ENCODE measurements around the gene ZDHHC8.

The ZDHHC8 gene, protein sequence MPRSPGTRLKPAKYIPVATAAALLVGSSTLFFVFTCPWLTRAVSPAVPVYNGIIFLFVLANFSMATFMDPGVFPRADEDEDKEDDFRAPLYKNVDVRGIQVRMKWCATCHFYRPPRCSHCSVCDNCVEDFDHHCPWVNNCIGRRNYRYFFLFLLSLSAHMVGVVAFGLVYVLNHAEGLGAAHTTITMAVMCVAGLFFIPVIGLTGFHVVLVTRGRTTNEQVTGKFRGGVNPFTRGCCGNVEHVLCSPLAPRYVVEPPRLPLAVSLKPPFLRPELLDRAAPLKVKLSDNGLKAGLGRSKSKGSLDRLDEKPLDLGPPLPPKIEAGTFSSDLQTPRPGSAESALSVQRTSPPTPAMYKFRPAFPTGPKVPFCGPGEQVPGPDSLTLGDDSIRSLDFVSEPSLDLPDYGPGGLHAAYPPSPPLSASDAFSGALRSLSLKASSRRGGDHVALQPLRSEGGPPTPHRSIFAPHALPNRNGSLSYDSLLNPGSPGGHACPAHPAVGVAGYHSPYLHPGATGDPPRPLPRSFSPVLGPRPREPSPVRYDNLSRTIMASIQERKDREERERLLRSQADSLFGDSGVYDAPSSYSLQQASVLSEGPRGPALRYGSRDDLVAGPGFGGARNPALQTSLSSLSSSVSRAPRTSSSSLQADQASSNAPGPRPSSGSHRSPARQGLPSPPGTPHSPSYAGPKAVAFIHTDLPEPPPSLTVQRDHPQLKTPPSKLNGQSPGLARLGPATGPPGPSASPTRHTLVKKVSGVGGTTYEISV

DNA sequence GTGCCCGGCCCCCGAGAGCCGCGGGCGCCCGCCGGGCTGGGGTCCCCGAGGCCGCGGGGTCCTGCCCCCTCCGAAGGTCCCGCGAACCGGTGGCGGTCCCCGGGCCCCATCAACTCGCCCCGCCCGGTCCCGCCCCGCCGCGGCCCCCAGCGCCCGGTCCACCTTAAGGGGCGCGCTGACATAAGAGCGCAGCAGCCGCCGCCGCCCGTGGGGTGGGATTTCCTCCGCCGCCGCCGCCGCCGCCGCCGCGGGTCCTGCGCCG lies at the start of gene ZDHHC8:
TSS of gene ZDHHC8 (plus strand) at position 208 of the 262 bp plus-strand sequence. CDS start 144 bp downstream, outside the sequence.
- peaks cover 16% of the 10 kb centered on the region; the same call in 1 of the 2 replicates for H3K36me3 ChIP-seq (ENCODE audit: insufficient read depth, low read length)
- no peak for TF ChIP-seq POLR2AphosphoS5 (IDR thresholded peaks at IDR 0.05; ENCODE audit: borderline replicate concordance, low read depth, low read length)
- TF ChIP-seq FOXP2 (optimal IDR thresholded peaks at IDR 0.05; ENCODE audit: control extremely low read depth, extremely low read length, insufficient read depth) = no peak
- no peak for TF ChIP-seq EZH2 (IDR thresholded peaks at IDR 0.05)
- H3K9me3 ChIP-seq (ENCODE audit: low read depth, low read length) = no peaks in the 10 kb centered on the region
- no peak for DNase-seq (ENCODE audit: low read depth, low spot score)
- peak within 1 kb of the TSS; percentile 83 for H3K4me3 ChIP-seq
- H3K27ac ChIP-seq = no peak within 1 kb of the TSS
- peak within 1 kb of the TSS; percentile 72 for H3K9ac ChIP-seq (ENCODE audit: insufficient read length)

DNA sequence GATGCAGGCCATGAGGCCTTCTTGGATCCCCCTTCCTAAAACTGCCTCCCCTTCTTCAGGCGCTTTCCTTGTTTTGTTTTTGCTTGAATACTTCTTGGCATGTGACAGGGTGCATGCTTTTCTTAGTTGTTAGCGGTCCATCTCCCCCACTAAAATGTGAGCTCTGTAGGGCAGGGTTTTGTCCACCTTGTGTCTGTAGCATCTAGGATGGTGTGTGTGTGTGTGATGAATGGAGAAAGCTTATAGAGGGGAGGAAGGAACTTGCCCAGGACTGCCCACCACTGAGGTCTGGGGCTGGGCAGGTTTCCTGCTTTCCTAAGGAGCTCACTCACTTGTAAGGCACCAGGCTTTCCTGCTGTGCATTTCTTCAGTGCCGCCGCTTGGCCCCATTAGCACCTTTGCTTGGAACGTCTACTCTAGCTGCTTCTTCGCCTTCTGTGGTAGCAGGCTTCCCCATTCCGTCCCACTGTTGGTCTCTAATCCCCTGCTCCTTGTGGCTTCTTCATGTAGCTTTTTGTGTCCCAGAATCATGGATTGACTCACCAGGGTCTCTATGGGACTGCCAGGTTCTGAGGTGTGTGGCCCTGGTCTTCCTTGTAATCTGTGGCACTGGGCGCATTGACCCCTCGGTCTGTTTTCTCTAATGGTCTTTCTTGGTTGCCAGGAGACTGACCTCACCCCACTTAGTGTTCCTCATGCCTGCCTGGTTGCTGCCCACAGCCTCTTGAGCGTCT lies 48.3 kb upstream of the ZDHHC8 start:
- Histone ChIP-seq H3K9ac (ENCODE audit: insufficient read length) (peak overlapping the region; percentile 55), H3K27ac (no peak overlapping the region), H3K9me3 (ENCODE audit: low read depth, low read length) (no peaks in the 10 kb centered on the region), H3K36me3 (ENCODE audit: insufficient read depth, low read length) (peaks cover 36% of the 10 kb centered on the region), H3K4me3 (peak overlapping the region; percentile 8; the same call in 1 of the 2 replicates)
- DNase-seq (ENCODE audit: low read depth, low spot score) = no peak
- TF ChIP-seq POLR2AphosphoS5 (IDR thresholded peaks at IDR 0.05; ENCODE audit: borderline replicate concordance, low read depth, low read length) = no peak
- no peak for TF ChIP-seq EZH2 (IDR thresholded peaks at IDR 0.05)
- no peak for TF ChIP-seq FOXP2 (optimal IDR thresholded peaks at IDR 0.05; ENCODE audit: control extremely low read depth, extremely low read length, insufficient read depth)

DNA sequence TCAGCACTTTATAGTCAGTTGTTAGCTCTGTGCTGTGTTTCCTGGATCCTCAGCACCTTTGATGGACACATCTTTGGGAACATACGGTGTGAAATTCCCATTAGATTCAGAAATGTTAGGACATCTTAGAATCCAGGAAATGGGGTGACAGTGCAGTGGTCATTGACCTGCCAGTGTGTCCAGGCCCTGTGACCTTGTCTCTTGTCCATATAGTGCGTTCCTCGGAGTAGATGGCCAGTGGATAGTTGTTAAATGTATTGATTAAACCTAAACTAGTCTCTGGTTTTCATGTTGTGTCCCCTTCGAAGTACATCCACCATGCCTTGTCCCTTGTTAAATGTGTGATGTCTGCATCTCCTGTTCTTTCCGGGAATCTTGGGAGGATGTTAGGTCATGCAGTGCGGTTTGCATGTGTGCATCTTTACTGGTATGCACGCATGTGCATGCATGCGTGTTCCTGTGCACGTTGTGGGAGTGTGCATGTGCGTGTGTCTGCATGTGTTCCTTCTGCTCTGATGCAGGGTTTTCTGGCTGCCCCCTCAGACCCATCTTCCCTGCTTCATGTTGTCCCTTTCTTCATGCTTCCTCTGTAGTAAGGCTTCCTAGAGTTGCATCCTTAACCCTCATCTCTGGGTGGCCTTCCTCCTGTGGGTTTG lies 47.6 kb upstream of the ZDHHC8 start:
- no peak for TF ChIP-seq POLR2AphosphoS5 (IDR thresholded peaks at IDR 0.05; ENCODE audit: borderline replicate concordance, low read depth, low read length)
- TF ChIP-seq EZH2 (IDR thresholded peaks at IDR 0.05) = no peak
- TF ChIP-seq FOXP2 (optimal IDR thresholded peaks at IDR 0.05; ENCODE audit: control extremely low read depth, extremely low read length, insufficient read depth) = no peak
- peaks cover 43% of the 10 kb centered on the region for H3K36me3 ChIP-seq (ENCODE audit: insufficient read depth, low read length)
- H3K4me3 ChIP-seq = no peak overlapping the region
- DNase-seq (ENCODE audit: low read depth, low spot score) = no peak
- peak overlapping the region; percentile 55 for H3K9ac ChIP-seq (ENCODE audit: insufficient read length)
- H3K9me3 ChIP-seq (ENCODE audit: low read depth, low read length) = no peaks in the 10 kb centered on the region
- H3K27ac ChIP-seq = no peak overlapping the region

DNA sequence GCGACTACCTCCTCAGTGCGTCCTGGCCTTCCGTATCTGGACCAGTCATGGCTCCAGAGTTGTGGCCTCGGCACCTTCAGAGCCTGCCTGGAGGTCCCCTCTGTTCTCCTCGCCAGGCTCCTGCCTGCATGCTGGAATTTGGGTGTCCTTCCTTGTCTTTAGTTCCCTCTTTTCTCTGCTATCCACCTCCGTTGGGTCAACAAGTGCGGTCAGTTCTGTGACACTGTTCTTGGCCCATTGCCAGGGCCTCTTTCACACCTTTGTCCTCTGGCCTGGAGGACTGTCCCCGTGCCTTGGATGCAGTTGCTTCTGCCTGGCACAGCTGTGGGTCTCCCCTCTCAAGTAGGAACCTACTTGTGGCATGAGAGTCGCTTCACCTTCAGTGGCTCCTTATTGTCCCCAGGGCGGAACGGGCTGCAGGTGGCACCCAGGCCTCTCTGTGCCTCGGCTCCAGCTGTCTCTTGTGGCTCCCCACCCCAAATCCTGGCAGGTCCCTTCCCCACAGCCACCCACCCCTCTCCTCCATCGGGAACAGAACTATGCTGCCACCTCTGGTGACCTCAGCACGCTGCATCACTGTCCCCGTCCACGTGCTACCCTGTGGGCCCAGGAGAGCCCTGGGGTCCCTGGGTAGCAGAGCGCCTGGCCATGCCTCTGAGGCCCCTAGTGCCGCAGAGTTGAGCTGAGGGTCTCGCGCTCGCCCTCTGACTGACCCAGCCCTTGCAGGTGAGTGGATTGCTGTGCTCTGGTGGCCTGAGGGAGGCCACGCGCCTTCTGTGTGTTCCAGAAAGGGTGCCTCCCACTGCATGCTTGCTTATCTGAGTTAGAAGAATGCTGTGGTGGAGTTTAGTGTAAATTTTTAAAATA lies 46.8 kb upstream of the ZDHHC8 start:
- Histone ChIP-seq H3K9me3 (ENCODE audit: low read depth, low read length) (no peaks in the 10 kb centered on the region), H3K27ac (0 out of 2 replicates have a peak overlapping the region, but pooled peaks have one; percentile 19), H3K9ac (ENCODE audit: insufficient read length) (no peak overlapping the region), H3K4me3 (no peak overlapping the region), H3K36me3 (ENCODE audit: insufficient read depth, low read length) (peaks cover 51% of the 10 kb centered on the region)
- no peak for DNase-seq (ENCODE audit: low read depth, low spot score)
- no peak for TF ChIP-seq POLR2AphosphoS5 (IDR thresholded peaks at IDR 0.05; ENCODE audit: borderline replicate concordance, low read depth, low read length)

DNA sequence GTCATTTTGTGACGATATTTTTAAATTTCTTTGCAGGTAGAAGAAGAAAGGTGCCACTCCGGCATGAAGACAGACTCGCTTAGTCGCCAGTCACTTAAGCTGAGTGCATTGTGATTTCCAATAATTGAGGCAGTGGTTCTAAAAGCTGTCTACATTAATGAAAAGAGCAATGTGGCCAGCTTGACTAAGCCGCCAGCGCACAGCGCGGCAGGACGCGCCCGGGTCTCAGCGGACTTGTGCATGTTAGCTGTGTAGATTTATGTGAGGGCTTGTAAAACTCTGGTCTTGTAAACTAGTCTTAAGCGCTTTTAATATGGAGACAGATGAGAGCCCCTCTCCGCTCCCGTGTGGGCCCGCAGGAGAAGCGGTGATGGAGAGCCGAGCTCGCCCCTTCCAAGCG lies 46.0 kb upstream of the ZDHHC8 start:
- Histone ChIP-seq H3K36me3 (ENCODE audit: insufficient read depth, low read length) (peaks cover 60% of the 10 kb centered on the region), H3K9me3 (ENCODE audit: low read depth, low read length) (no peaks in the 10 kb centered on the region), H3K4me3 (no peak overlapping the region), H3K9ac (ENCODE audit: insufficient read length) (no peak overlapping the region), H3K27ac (no peak overlapping the region)
- DNase-seq (ENCODE audit: low read depth, low spot score) = no peak
- no peak for TF ChIP-seq POLR2AphosphoS5 (IDR thresholded peaks at IDR 0.05; ENCODE audit: borderline replicate concordance, low read depth, low read length)
- TF ChIP-seq EZH2 (IDR thresholded peaks at IDR 0.05) = no peak
- TF ChIP-seq FOXP2 (optimal IDR thresholded peaks at IDR 0.05; ENCODE audit: control extremely low read depth, extremely low read length, insufficient read depth) = no peak

DNA sequence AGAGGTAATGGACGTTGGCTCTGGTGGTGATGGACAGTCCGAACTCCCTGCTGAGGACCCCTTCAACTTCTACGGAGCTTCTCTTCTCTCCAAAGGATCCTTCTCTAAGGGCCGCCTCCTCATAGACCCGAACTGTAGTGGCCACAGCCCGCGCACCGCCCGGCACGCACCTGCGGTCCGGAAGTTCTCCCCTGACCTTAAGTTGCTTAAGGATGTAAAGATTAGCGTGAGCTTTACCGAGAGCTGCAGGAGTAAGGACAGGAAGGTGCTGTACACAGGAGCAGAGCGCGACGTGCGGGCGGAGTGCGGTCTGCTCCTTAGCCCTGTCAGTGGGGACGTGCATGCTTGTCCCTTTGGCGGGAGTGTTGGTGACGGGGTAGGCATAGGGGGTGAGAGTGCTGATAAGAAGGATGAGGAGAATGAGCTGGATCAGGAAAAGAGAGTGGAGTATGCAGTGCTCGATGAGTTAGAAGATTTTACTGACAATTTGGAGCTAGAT lies 45.5 kb upstream of the ZDHHC8 start:
- H3K9me3 ChIP-seq (ENCODE audit: low read depth, low read length) = no peaks in the 10 kb centered on the region
- no peak overlapping the region for H3K9ac ChIP-seq (ENCODE audit: insufficient read length)
- no peak overlapping the region for H3K4me3 ChIP-seq
- no peak for DNase-seq (ENCODE audit: low read depth, low spot score)
- no peak for TF ChIP-seq POLR2AphosphoS5 (IDR thresholded peaks at IDR 0.05; ENCODE audit: borderline replicate concordance, low read depth, low read length)
- H3K27ac ChIP-seq = no peak overlapping the region
- H3K36me3 ChIP-seq (ENCODE audit: insufficient read depth, low read length) = peaks cover 65% of the 10 kb centered on the region

DNA sequence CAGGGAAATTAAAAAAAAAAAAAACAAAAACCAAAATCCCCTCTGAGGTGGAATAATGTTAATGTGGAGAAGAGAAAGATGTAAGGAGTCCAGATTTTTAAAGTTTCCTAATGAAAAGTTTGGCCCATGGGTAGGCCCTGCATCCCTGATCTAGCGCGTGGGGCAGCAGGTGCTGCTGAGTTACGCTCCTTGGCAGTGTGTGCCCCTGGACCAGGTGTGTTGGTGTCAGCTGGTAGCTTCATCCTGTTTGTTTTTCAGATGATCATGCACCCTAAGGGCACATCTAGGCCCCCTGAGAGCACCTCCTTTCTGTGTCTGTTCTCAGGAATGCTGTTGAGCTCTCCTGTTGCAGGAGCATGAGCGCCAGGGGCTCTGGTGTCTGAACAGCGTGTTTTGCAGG lies 44.8 kb upstream of the ZDHHC8 start:
- no peak for DNase-seq (ENCODE audit: low read depth, low spot score)
- peaks cover 71% of the 10 kb centered on the region for H3K36me3 ChIP-seq (ENCODE audit: insufficient read depth, low read length)
- H3K27ac ChIP-seq = no peak overlapping the region
- TF ChIP-seq FOXP2 (optimal IDR thresholded peaks at IDR 0.05; ENCODE audit: control extremely low read depth, extremely low read length, insufficient read depth) = no peak
- no peak for TF ChIP-seq POLR2AphosphoS5 (IDR thresholded peaks at IDR 0.05; ENCODE audit: borderline replicate concordance, low read depth, low read length)
- no peak for TF ChIP-seq EZH2 (IDR thresholded peaks at IDR 0.05)
- H3K4me3 ChIP-seq = no peak overlapping the region
- H3K9me3 ChIP-seq (ENCODE audit: low read depth, low read length) = no peaks in the 10 kb centered on the region
- no peak overlapping the region for H3K9ac ChIP-seq (ENCODE audit: insufficient read length)

Data from SK-N-MC (cell line).